22Rv1 (cell line): ENCODE results near the gene LRRTM4.

Experiments used
- CTCF ChIP-seq: fragments of 450-650 bp; IDR thresholded peaks from 2 replicates; pipeline ENCODE4 v1.5.1; 2017; ENCODE audit warnings: mild to moderate bottlenecking
- ZFX ChIP-seq: fragments of 450-650 bp; IDR thresholded peaks from 2 replicates; pipeline ENCODE4 v1.6.1; 2017; ENCODE audit warnings: antibody characterized with exemption, borderline replicate concordance

GRCh38 chr2:77013953-77014352 is 508.2 kb downstream of the LRRTM4 start:
- no peak for TF ChIP-seq CTCF
- no peak for TF ChIP-seq ZFX
